ENCODE measurements around the gene COL23A1. TPM values are rescaled to one million over a fixed set of nuclear protein-coding genes. Genes with fewer than 3 reads are reported as not detected.
A peak's percentile ranks its signal among the peaks of the same experiment; 100 is the strongest.

Gene COL23A1
- total and polyA plus RNA-seq, 2 of the 8 experiments (the other 6 are each of a cell fraction or from before 2014, with no cell fraction given), result 3.1 to 4.7 TPM

GRCh38 chr5:178589180-178590140, 733 bp downstream of the COL23A1 start:
- H3K9me3 ChIP-seq (ENCODE audit: insufficient read depth in 2 of 2, low read depth in 1 of 2, low read length in 1 of 2), result peaks cover 2 to 3% of the 10 kb centered on the region in 2 experiments; a peak in 2 of 4 replicates
- 17% methylated on average over 37 of the region's 91 CpGs; no CpG with 5 or more reads in 1 of the 2 experiments for WGBS, 2 experiments (ENCODE audit: extremely low coverage in 1 of 2, insufficient coverage in 1 of 2, insufficient read length in 1 of 2, insufficient replicate concordance in 2 of 2, low coverage in 1 of 2, low lambda C conversion rate in 2 of 2, missing lambda C conversion rate in 1 of 2)
- POLR2A ChIA-PET (ENCODE audit: partially characterized antibody), result interaction anchor here (1.0 to 3.0 kb wide), 3 partner anchors 11 to 309 kb away, joined by 3 to 13 read pairs (median 11); partner anchors contain the start of gene CLK4
- TF ChIP-seq ASH2L (IDR thresholded peaks at IDR 0.05; ENCODE audit: low read length) (peak; percentile 44), ATF2 (IDR thresholded peaks at IDR 0.05; ENCODE audit: low read length) (no peak), RAD21 (IDR thresholded peaks at IDR 0.05 in 1 of 2, conservative IDR thresholded peaks at IDR 0.05 in 1 of 2; ENCODE audit: low read depth in 2 of 2, low read length in 2 of 2) (peak; percentile 7 to 53; a peak in 2 of 4 replicates), KDM4A (IDR thresholded peaks at IDR 0.05; ENCODE audit: low read depth, low read length, severe bottlenecking) (peak; percentile 56)

More at GRCh38 chr5:178589180-178590140, 733 bp downstream of the COL23A1 start:
- no peak overlapping the region for H2BK20ac ChIP-seq (ENCODE audit: low read length)
- H3K4ac ChIP-seq (replicated peaks; ENCODE audit: insufficient read length, low read depth, low read length), result no peak overlapping the region
- no peak overlapping the region for H3K56ac ChIP-seq (replicated peaks; ENCODE audit: insufficient read length, low read depth, low read length)
- H4K91ac ChIP-seq (replicated peaks; ENCODE audit: insufficient read length, low read length), result peak overlapping the region; percentile 37
- H2AFZ ChIP-seq (ENCODE audit: low read length), result no peak overlapping the region
- no peaks in the 10 kb centered on the region for H3K79me2 ChIP-seq (ENCODE audit: control insufficient read depth in 1 of 2, insufficient read depth in 2 of 2, low read length in 2 of 2)
- peak overlapping the region; percentile 91 to 97 for H3K4me2 ChIP-seq (ENCODE audit: insufficient read depth in 1 of 2, low read depth in 2 of 2, low read length in 2 of 2)
- no peak overlapping the region for H4K5ac ChIP-seq (ENCODE audit: insufficient read length, low read depth, low read length)
- H3K9ac ChIP-seq (replicated peaks in 1 of 4; ENCODE audit: extremely low read depth in 1 of 4, low read depth in 3 of 4, low read length in 3 of 4), result no peak overlapping the region
- H4K8ac ChIP-seq (ENCODE audit: extremely low read depth, insufficient read depth, low read length), result peak overlapping the region; percentile 83
- peaks cover 5 to 8% (median 7%) of the 10 kb centered on the region in 4 experiments for H3K4me1 ChIP-seq (replicated peaks in 1 of 4; ENCODE audit: control insufficient read depth in 3 of 4, insufficient read depth in 4 of 4, low read length in 3 of 4)
- DNase-seq (ENCODE audit: low read depth in 1 of 2, low spot score in 2 of 2) (peak in 1 of 2 experiments; percentile 58), FAIRE-seq (no peak)
- H3K23me2 ChIP-seq (ENCODE audit: low read depth, low read length), result peaks cover 12% of the 10 kb centered on the region; the same call in 1 of the 2 replicates
- peak overlapping the region; percentile 76 for H2BK12ac ChIP-seq (ENCODE audit: low read depth, low read length)
- 0 out of 2 replicates have a peak overlapping the region, but pooled peaks have one; percentile 18 for H2BK15ac ChIP-seq (ENCODE audit: low read length)
- no peak overlapping the region for H3K14ac ChIP-seq (ENCODE audit: insufficient read length)
- H4K20me1 ChIP-seq (replicated peaks in 1 of 2; ENCODE audit: control insufficient read depth in 1 of 2, insufficient read depth in 2 of 2, low read length in 2 of 2), result peaks cover 0 to 3% of the 10 kb centered on the region in 2 experiments
- no peaks in the 10 kb centered on the region for H3K36me3 ChIP-seq (ENCODE audit: control insufficient read depth in 2 of 4, insufficient read depth in 4 of 4, low read length in 3 of 4)
- CTCF ChIA-PET (ENCODE audit: partially characterized antibody), result interaction anchor here (0.6 to 9.5 kb wide), 39 partner anchors 9 to 359 kb away, joined by 3 to 131 read pairs (median 4); no protein-coding TSS in a partner anchor
- H3K23ac ChIP-seq (ENCODE audit: insufficient read length), result no peak overlapping the region
- peaks cover 13 to 28% (median 22%) of the 10 kb centered on the region in 4 experiments for H3K27me3 ChIP-seq (replicated peaks in 1 of 4; ENCODE audit: control insufficient read depth in 3 of 4, extremely low read depth in 1 of 4, insufficient read depth in 3 of 4, low read length in 3 of 4)
- peak overlapping the region; percentile 32 to 68 (median 57) for H3K4me3 ChIP-seq (ENCODE audit: extremely low read depth in 1 of 4, insufficient read depth in 2 of 4, low read depth in 3 of 4, low read length in 4 of 4)
- H3K79me1 ChIP-seq (ENCODE audit: low read depth, low read length), result no peaks in the 10 kb centered on the region
- H3K18ac ChIP-seq (ENCODE audit: extremely low read depth, low read length), result peak overlapping the region; percentile 76; the same call in 1 of the 2 replicates
- H2BK5ac ChIP-seq (ENCODE audit: low read depth, low read length), result peak overlapping the region; percentile 47; the same call in 1 of the 2 replicates
- no peak overlapping the region for H2AK5ac ChIP-seq (ENCODE audit: low read depth, low read length)
- no peak overlapping the region for H2BK120ac ChIP-seq (replicated peaks; ENCODE audit: low read depth, low read length)
- no peak overlapping the region for H3K27ac ChIP-seq (ENCODE audit: low read depth, low read length)

Data from H1 (cell line).